ENCODE measurements around the gene FAM174C. TPM values are rescaled to one million over a fixed set of nuclear protein-coding genes. Genes with fewer than 3 reads are reported as not detected.

The FAM174C gene
- total RNA-seq, 2 experiments from 2014 or later = 62.8 to 65.3 TPM

GRCh38 chr19:1249298-1249989 is 25.9 kb upstream of the FAM174C start:
- intact Hi-C loops (cut with micrococcal nuclease) = loop anchor here (1.0 to 2.0 kb wide), 3 partner anchors 10 to 147 kb away; partner anchors contain the start of genes CIRBP and GPX4
- H3K27me3 Mint-ChIP-seq (ENCODE audit: low read depth) = no peaks in the 10 kb centered on the region

GRCh38 chr19:1249990-1250436 is 25.3 kb upstream of the FAM174C start:
- intact Hi-C loops (cut with micrococcal nuclease) = loop anchor here (1.0 to 5.0 kb wide), 6 partner anchors 9 to 453 kb away; partner anchors contain the start of genes ARHGAP45, CIRBP, GPX4 and PTBP1
- CTCF ChIA-PET = no interaction called here

More at GRCh38 chr19:1249298-1249989, 25.9 kb upstream of the FAM174C start:
- peak; percentile 96 for DNase-seq
- Mint-ChIP-seq H3K36me3 (ENCODE audit: low read depth) (peaks cover 17% of the 10 kb centered on the region), H3K27ac (peak overlapping the region; percentile 78), H3K9me3 (no peaks in the 10 kb centered on the region), H3K4me1 (ENCODE audit: low read depth) (peaks cover 10% of the 10 kb centered on the region), H3K4me3 (peak overlapping the region; percentile 75)
- CTCF ChIA-PET = no interaction called here

DNA sequence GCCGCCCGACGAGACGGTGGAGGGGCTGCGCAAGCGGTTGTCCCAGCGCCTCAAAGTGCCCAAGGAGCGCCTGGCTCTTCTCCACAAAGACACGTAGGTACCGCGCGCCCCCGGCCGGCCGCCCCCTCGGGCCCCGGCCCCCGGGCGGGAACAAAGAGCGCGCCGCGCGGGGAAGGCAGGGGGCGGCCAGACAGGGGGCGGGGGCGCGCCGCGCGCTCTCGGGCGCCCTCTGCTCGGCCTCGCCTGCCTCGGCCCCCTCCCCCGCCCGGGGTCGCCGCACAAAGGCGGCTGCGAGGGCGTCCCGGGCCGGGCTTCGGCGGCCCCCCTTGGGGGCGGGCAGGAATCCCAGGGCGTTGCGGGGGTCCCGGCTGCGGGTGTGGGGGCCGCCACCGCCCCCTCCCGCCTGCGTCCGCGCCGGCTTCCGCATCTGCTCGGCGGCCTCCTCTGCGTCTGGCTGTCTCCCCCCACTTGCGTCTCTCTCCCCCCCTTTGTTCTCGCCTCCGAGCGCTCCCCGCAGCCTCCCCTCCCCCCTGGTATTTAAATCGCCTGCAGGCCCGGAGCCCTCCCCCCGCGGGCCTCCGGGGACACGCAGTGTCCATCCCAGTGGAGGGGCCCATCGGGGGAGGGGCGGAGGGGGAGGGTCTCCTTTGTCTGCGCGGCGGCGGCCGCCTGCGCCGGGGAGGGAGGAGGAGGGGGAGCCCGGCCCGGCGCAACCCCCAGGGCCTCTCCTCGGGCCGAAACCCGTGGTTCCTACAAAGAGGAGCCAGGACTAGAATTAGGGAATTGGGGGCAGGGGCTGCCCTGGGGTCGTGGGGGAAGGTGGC is 24.7 kb upstream of the FAM174C start:
- Mint-ChIP-seq H3K27me3 (ENCODE audit: low read depth) (no peaks in the 10 kb centered on the region), H3K4me3 (peak overlapping the region; percentile 98), H3K36me3 (ENCODE audit: low read depth) (peaks cover 25% of the 10 kb centered on the region), H3K27ac (peak overlapping the region; percentile 98), H3K9me3 (no peaks in the 10 kb centered on the region), H3K4me1 (ENCODE audit: low read depth) (peaks cover 12% of the 10 kb centered on the region)
- CTCF ChIA-PET = interaction anchor here (1.0 kb wide), 1 partner anchor 17 kb away, joined by 3 read pairs; no protein-coding TSS in a partner anchor
- intact Hi-C loops (cut with micrococcal nuclease) = loop anchor here (5.0 kb wide), 3 partner anchors 183 to 453 kb away; partner anchors contain the start of genes ARHGAP45 and PTBP1
- DNase-seq = peak; percentile 54

More at GRCh38 chr19:1249990-1250436, 25.3 kb upstream of the FAM174C start:
- H3K27me3 Mint-ChIP-seq (ENCODE audit: low read depth) = no peaks in the 10 kb centered on the region
- H3K36me3 Mint-ChIP-seq (ENCODE audit: low read depth) = peaks cover 21% of the 10 kb centered on the region
- no peak for DNase-seq
- H3K9me3 Mint-ChIP-seq = no peaks in the 10 kb centered on the region
- H3K4me3 Mint-ChIP-seq = peak overlapping the region; percentile 75
- peaks cover 12% of the 10 kb centered on the region for H3K4me1 Mint-ChIP-seq (ENCODE audit: low read depth)
- H3K27ac Mint-ChIP-seq = no peak overlapping the region

DNA sequence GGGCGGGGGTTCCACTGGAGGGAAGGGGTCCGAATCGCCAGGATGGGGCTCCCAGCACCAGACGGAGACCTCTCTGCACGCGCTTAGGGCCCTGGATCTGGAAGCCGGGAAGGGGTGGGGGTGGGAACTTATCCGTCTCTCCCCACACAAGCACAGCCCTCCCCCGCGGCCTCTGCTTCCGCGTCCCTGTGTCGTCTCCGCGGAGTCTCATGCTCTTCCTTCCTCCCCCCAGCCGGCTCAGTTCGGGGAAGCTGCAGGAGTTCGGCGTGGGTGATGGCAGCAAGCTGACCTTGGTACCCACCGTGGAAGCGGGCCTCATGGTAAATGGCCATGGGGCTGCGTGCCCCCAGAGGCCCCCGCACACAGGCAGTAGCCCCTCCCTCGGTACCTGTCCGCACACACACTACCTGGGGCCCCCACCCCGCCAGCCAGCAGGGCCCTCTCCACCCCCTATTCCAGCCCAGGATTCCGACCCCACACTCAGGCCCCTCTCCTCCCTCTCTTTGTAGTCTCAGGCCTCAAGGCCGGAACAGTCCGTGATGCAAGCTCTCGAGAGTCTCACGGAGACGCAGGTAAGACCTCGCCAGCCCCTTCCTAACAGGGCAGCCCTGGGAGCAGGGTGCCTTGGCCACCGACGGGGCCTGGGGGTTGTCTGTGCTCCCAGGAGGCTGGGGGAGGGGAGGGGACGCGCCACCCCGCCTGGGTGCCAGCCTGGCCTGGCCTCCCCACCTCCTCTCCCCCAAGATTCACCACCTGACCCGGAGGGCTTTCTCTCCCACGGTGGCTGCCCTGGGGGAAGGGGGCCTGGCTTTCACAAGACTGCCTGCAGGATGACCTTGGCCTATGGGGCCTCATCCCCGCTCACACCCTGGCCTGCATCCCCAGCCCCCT is 23.8 kb upstream of the FAM174C start:
- no peaks in the 10 kb centered on the region for H3K9me3 Mint-ChIP-seq
- intact Hi-C loops (cut with micrococcal nuclease) = loop anchor here (1.0 to 5.0 kb wide), 4 partner anchors 9 to 454 kb away; partner anchors contain the start of genes ARHGAP45 and PTBP1
- peaks cover 25% of the 10 kb centered on the region for H3K36me3 Mint-ChIP-seq (ENCODE audit: low read depth)
- H3K4me1 Mint-ChIP-seq (ENCODE audit: low read depth) = peaks cover 16% of the 10 kb centered on the region
- H3K27me3 Mint-ChIP-seq (ENCODE audit: low read depth) = no peaks in the 10 kb centered on the region
- H3K4me3 Mint-ChIP-seq = peak overlapping the region; percentile 98
- H3K27ac Mint-ChIP-seq = peak overlapping the region; percentile 98
- CTCF ChIA-PET = interaction anchor here (1.0 to 3.6 kb wide), 2 partner anchors 8 to 16 kb away, joined by 3 to 24 read pairs; no protein-coding TSS in a partner anchor
- DNase-seq = peak; percentile 82

GRCh38 chr19:1252221-1252820 is 23.0 kb upstream of the FAM174C start:
- intact Hi-C loops (cut with micrococcal nuclease) = loop anchor here (1.0 to 5.0 kb wide), 4 partner anchors 8 to 455 kb away; partner anchors contain the start of genes ARHGAP45 and PTBP1
- Mint-ChIP-seq H3K27me3 (ENCODE audit: low read depth) (no peaks in the 10 kb centered on the region), H3K36me3 (ENCODE audit: low read depth) (peaks cover 26% of the 10 kb centered on the region), H3K4me3 (peak overlapping the region; percentile 98), H3K9me3 (no peaks in the 10 kb centered on the region), H3K4me1 (ENCODE audit: low read depth) (peaks cover 17% of the 10 kb centered on the region), H3K27ac (peak overlapping the region; percentile 98)
- peak; percentile 89 for DNase-seq
- CTCF ChIA-PET = interaction anchor here (0.7 to 3.6 kb wide), 4 partner anchors 9 to 15 kb away, joined by 3 to 24 read pairs (median 8); no protein-coding TSS in a partner anchor

GRCh38 chr19:1252821-1253513 is 22.4 kb upstream of the FAM174C start:
- no peaks in the 10 kb centered on the region for H3K9me3 Mint-ChIP-seq
- H3K27ac Mint-ChIP-seq = peak overlapping the region; percentile 98
- H3K36me3 Mint-ChIP-seq (ENCODE audit: low read depth) = peaks cover 30% of the 10 kb centered on the region
- H3K4me1 Mint-ChIP-seq (ENCODE audit: low read depth) = peaks cover 23% of the 10 kb centered on the region
- H3K27me3 Mint-ChIP-seq (ENCODE audit: low read depth) = no peaks in the 10 kb centered on the region
- peak overlapping the region; percentile 98 for H3K4me3 Mint-ChIP-seq
- peak; percentile 94 for DNase-seq
- intact Hi-C loops (cut with micrococcal nuclease) = loop anchor here (1.0 to 5.0 kb wide), 4 partner anchors 7 to 456 kb away; partner anchors contain the start of genes ARHGAP45 and PTBP1
- CTCF ChIA-PET = interaction anchor here (0.7 to 3.6 kb wide), 5 partner anchors 9 to 27 kb away, joined by 3 to 24 read pairs (median 3); no protein-coding TSS in a partner anchor

- intact Hi-C loops (cut with micrococcal nuclease) = loop anchor here (5.0 kb wide), 3 partner anchors 186 to 456 kb away; partner anchors contain the start of genes ARHGAP45 and PTBP1
- DNase-seq = no peak
Observed at GRCh38 chr19:1253514-1254080, 21.7 kb upstream of the FAM174C start.

DNA sequence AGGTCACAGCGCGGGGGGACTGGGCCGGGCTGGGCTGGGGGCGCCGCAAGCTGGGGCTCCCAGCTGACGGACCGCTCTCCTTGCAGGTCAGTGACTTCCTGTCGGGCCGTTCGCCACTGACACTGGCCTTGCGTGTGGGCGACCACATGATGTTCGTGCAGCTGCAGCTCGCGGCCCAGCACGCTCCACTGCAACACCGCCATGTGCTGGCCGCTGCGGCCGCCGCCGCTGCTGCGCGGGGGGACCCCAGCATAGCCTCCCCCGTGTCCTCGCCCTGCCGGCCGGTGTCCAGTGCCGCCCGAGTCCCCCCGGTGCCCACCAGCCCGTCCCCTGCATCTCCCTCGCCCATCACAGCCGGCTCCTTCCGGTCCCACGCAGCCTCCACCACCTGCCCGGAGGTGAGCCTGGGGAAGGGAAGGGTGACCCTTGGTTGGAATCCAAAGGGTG is 21.2 kb upstream of the FAM174C start:
- Mint-ChIP-seq H3K4me3 (no peak overlapping the region), H3K27me3 (ENCODE audit: low read depth) (no peaks in the 10 kb centered on the region), H3K4me1 (ENCODE audit: low read depth) (peaks cover 32% of the 10 kb centered on the region), H3K9me3 (no peaks in the 10 kb centered on the region), H3K36me3 (ENCODE audit: low read depth) (peaks cover 32% of the 10 kb centered on the region), H3K27ac (peak overlapping the region; percentile 70)
- intact Hi-C loops (cut with micrococcal nuclease) = loop anchor here (5.0 kb wide), 3 partner anchors 187 to 457 kb away; partner anchors contain the start of genes ARHGAP45 and PTBP1
- no peak for DNase-seq
- CTCF ChIA-PET = interaction anchor here (1.0 to 3.6 kb wide), 2 partner anchors 10 to 26 kb away, joined by 3 to 24 read pairs; no protein-coding TSS in a partner anchor

More at GRCh38 chr19:1253514-1254080, 21.7 kb upstream of the FAM174C start:
- H3K9me3 Mint-ChIP-seq = no peaks in the 10 kb centered on the region
- no peaks in the 10 kb centered on the region for H3K27me3 Mint-ChIP-seq (ENCODE audit: low read depth)
- H3K4me3 Mint-ChIP-seq = peak overlapping the region; percentile 98
- peaks cover 30% of the 10 kb centered on the region for H3K36me3 Mint-ChIP-seq (ENCODE audit: low read depth)
- H3K27ac Mint-ChIP-seq = peak overlapping the region; percentile 98
- CTCF ChIA-PET = interaction anchor here (1.0 to 3.6 kb wide), 4 partner anchors 8 to 26 kb away, joined by 3 to 24 read pairs (median 8); no protein-coding TSS in a partner anchor
- H3K4me1 Mint-ChIP-seq (ENCODE audit: low read depth) = peaks cover 28% of the 10 kb centered on the region

GRCh38 chr19:1254530-1255185 is 20.7 kb upstream of the FAM174C start:
- Mint-ChIP-seq H3K27me3 (ENCODE audit: low read depth) (no peaks in the 10 kb centered on the region), H3K4me3 (peak overlapping the region; percentile 12), H3K36me3 (ENCODE audit: low read depth) (peaks cover 32% of the 10 kb centered on the region), H3K27ac (peak overlapping the region; percentile 70), H3K4me1 (ENCODE audit: low read depth) (peaks cover 37% of the 10 kb centered on the region), H3K9me3 (no peaks in the 10 kb centered on the region)
- intact Hi-C loops (cut with micrococcal nuclease) = loop anchor here (5.0 kb wide), 3 partner anchors 187 to 457 kb away; partner anchors contain the start of genes ARHGAP45 and PTBP1
- DNase-seq = no peak
- CTCF ChIA-PET = interaction anchor here (0.8 to 3.6 kb wide), 2 partner anchors 11 to 12 kb away, joined by 4 to 24 read pairs; no protein-coding TSS in a partner anchor
